Smooth muscle cell (in vitro differentiated cells): ENCODE data around the gene PPP1R16B. TPM values are rescaled to one million over a fixed set of nuclear protein-coding genes. Genes with fewer than 3 reads are reported as not detected.

Experiments
- DNase-seq: peaks from one replicate; lab custom pipeline; 2025; ENCODE audit not compliant: unreplicated experiment; lab: John Stamatoyannopoulos, UW
- H2AFZ ChIP-seq: fragments of 200-600 bp; sonication (generic); 2 replicates; pipeline ENCODE4 v1.6.0; 2016; ENCODE audit warnings: antibody characterized with exemption, low read depth, mild to moderate bottlenecking
- H3F3A ChIP-seq: fragments of 200-600 bp; sonication (generic); 2 replicates; pipeline ENCODE4 v1.6.0; 2017; ENCODE audit warnings: antibody characterized with exemption, low read depth
- H3K27ac ChIP-seq: fragments of 200-600 bp; sonication (generic); 2 replicates; pipeline ENCODE4 v1.5.1; 2016; ENCODE audit warnings: low read depth, mild to moderate bottlenecking
- H3K27me3 ChIP-seq: fragments of 200-600 bp; sonication (generic); 2 replicates; pipeline ENCODE4 v1.6.1; 2016; ENCODE audit warnings: low read depth, mild to moderate bottlenecking
- H3K36me3 ChIP-seq: fragments of 200-600 bp; sonication (generic); 2 replicates; pipeline ENCODE4 v1.5.1; 2016; ENCODE audit warnings: low read depth
- H3K4me1 ChIP-seq: fragments of 200-600 bp; sonication (generic); 2 replicates; pipeline ENCODE4 v1.5.1; 2016; ENCODE audit warnings: low read depth
- H3K4me2 ChIP-seq: fragments of 200-600 bp; sonication (generic); 2 replicates; pipeline ENCODE4 v1.6.0; 2016; ENCODE audit warnings: mild to moderate bottlenecking
- H3K4me3 ChIP-seq: fragments of 200-600 bp; sonication (generic); 2 replicates; pipeline ENCODE4 v1.5.1; 2016; ENCODE audit warnings: mild to moderate bottlenecking
- H3K79me2 ChIP-seq: fragments of 200-600 bp; sonication (generic); 2 replicates; pipeline ENCODE4 v1.6.0; 2016; ENCODE audit warnings: low read depth, mild to moderate bottlenecking
- H3K9ac ChIP-seq: fragments of 200-600 bp; sonication (generic); 2 replicates; pipeline ENCODE4 v1.6.0; 2016; ENCODE audit warnings: low read depth
- H3K9me3 ChIP-seq: fragments of 200-600 bp; sonication (generic); replicated peaks from 2 replicates; pipeline ENCODE4 v1.5.1; 2016; ENCODE audit warnings: low read depth
- H4K20me1 ChIP-seq: fragments of 200-600 bp; sonication (generic); 2 replicates; pipeline ENCODE4 v1.6.0; 2016; ENCODE audit warnings: low read depth
- WGBS: methylation state at CpG from one replicate; pipeline ENCODE4 v1.1.7; 2016; ENCODE audit warnings: low lambda C conversion rate; 5-methylcytosine and 5-hydroxymethylcytosine counted together
- polyA plus RNA-seq: library from polyadenylated mRNA; unstranded; fragments of >200 nt; fragmentation: Nextera tagmentation; extraction: Ambion mirVana; gene quantifications from 2 replicates; pipeline ENCODE4 v1.2.1, GENCODE V29; 2016
- total RNA-seq: library from RNA; depleted of rRNA; stranded (reverse); fragments of >200 nt; gene quantifications from 2 replicates; pipeline ENCODE4 v1.2.3, GENCODE V29; 2014
- TF ChIP-seq, protein P1 (sequence below): fragments of 200-600 bp; sonication (generic); IDR thresholded peaks from 2 replicates; pipeline ENCODE4 v1.5.1; 2017; ENCODE audit warnings: borderline replicate concordance, mild to moderate bottlenecking, antibody characterized with exemption; ENCODE audit not compliant: insufficient read depth, poor library complexity, severe bottlenecking

PPP1R16B gene
- total and polyA plus RNA-seq, 2 experiments from 2014 or later: not detected

DNA sequence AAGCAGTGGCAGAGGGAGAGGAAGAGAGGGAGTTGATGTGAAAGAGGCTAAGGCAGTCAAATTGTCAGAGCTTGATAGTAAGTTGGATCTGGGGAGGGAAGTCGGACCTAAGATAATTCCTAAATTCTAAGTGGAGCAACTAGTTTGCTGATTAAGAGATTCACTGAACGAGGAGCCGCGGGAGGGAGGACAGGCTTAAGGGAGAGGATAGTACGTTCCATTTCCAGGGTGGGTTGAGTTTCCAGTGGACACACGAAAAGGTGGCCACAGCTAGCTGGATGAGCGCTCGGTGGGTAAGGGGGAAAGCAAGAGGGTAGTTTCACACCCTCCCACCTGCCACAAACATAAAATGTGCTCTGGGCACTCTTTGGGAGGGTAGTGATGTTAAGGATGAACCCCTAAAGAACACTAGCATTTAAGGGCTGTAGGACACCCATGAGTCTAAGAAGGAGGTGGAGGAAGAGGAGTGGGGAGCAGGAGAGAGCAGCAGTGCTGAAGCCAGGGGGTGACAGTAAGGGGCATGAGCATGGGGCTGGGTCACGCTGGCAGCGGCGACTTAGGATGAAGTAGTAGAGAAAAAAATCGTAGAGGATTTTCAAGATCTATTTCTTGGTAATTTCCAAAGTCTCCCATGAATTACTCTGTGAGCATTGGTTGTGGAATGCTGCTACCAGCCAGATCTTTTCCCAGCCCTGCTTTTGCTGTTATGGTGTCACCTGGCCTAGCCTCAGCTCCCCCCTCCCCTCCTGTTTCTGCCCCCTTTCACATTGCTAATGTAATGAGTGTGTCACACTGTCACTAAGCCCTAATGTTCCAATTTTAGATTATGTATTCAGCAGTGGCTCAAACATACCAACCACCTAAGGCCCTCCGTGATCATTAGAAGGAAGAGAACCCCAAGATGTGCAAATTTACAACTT lies 35.9 kb upstream of the PPP1R16B start:
- no peak overlapping the region for H2AFZ ChIP-seq
- no peak overlapping the region for H3K27ac ChIP-seq
- H3K36me3 ChIP-seq: peaks cover 12% of the 10 kb centered on the region
- no peak for DNase-seq
- H3K4me3 ChIP-seq: no peak overlapping the region
- H3K4me1 ChIP-seq: no peaks in the 10 kb centered on the region
- H3K27me3 ChIP-seq: no peaks in the 10 kb centered on the region
- no peak overlapping the region for H3K4me2 ChIP-seq
- no peak overlapping the region for H3K9ac ChIP-seq
- WGBS: 94% methylated on average over 13 of the region's 13 CpGs
- H4K20me1 ChIP-seq: no peaks in the 10 kb centered on the region
- H3K79me2 ChIP-seq: no peaks in the 10 kb centered on the region
- H3K9me3 ChIP-seq: no peaks in the 10 kb centered on the region
- TF ChIP-seq, protein P1, sequence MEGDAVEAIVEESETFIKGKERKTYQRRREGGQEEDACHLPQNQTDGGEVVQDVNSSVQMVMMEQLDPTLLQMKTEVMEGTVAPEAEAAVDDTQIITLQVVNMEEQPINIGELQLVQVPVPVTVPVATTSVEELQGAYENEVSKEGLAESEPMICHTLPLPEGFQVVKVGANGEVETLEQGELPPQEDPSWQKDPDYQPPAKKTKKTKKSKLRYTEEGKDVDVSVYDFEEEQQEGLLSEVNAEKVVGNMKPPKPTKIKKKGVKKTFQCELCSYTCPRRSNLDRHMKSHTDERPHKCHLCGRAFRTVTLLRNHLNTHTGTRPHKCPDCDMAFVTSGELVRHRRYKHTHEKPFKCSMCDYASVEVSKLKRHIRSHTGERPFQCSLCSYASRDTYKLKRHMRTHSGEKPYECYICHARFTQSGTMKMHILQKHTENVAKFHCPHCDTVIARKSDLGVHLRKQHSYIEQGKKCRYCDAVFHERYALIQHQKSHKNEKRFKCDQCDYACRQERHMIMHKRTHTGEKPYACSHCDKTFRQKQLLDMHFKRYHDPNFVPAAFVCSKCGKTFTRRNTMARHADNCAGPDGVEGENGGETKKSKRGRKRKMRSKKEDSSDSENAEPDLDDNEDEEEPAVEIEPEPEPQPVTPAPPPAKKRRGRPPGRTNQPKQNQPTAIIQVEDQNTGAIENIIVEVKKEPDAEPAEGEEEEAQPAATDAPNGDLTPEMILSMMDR: no peak
- H3F3A ChIP-seq: peaks cover under 1% of the 10 kb centered on the region

DNA sequence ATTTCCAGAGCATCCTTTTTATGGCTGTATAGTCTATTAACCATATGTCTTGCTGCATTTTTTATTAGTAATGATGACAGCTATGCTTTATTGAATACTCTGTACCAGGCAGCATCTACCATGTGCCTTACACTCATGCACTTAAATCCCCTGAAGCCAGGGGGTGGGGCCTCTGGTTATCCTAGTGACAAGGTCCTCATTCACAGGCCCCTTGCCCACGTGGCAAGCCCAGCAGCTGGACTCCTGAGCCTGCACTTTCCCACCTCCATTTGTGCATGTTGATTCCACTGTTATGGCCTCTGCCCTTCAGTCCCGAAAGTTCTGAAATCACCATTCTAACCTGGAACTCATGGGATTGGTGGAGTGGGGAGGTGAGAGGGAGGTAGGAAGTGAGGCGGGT lies 35.0 kb upstream of the PPP1R16B start:
- TF ChIP-seq, protein P1: no peak
- Histone ChIP-seq H3K79me2 (no peaks in the 10 kb centered on the region), H3K9me3 (no peaks in the 10 kb centered on the region), H3K4me2 (no peak overlapping the region), H3K4me1 (no peaks in the 10 kb centered on the region), H3K27ac (no peak overlapping the region), H4K20me1 (no peaks in the 10 kb centered on the region), H2AFZ (no peak overlapping the region), H3F3A (no peaks in the 10 kb centered on the region), H3K36me3 (peaks cover 12% of the 10 kb centered on the region), H3K9ac (no peak overlapping the region), H3K27me3 (no peaks in the 10 kb centered on the region), H3K4me3 (no peak overlapping the region)
- WGBS: 74% methylated on average over 3 of the region's 3 CpGs
- no peak for DNase-seq

DNA sequence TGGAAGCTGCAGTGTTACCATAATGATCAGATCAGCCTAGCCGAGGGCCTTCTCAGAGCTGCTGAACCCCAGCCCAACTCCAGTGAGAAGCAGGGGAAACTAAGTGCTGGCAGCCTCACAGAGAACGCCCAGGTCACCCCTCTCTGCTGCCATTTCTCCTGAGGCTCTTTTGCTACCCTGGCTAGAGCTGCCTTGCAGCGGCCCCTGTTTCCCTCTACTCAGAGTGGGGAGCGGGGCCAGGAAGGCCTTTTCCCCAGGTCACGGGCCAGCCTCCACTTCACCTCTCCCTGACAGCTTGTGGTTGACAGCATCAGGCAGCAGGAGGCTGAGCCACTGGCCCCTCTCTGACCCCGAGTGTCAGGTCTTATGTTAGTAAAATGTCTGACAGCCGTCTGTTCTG lies 34.5 kb upstream of the PPP1R16B start:
- Histone ChIP-seq H3K4me3 (no peak overlapping the region), H3F3A (no peaks in the 10 kb centered on the region), H4K20me1 (no peaks in the 10 kb centered on the region), H3K27me3 (no peaks in the 10 kb centered on the region), H3K27ac (no peak overlapping the region), H3K4me1 (no peaks in the 10 kb centered on the region), H2AFZ (no peak overlapping the region), H3K36me3 (peaks cover 12% of the 10 kb centered on the region), H3K4me2 (no peak overlapping the region), H3K9me3 (no peaks in the 10 kb centered on the region), H3K9ac (no peak overlapping the region), H3K79me2 (no peaks in the 10 kb centered on the region)
- no peak for DNase-seq
- TF ChIP-seq, protein P1: no peak
- 87% methylated on average over 7 of the region's 7 CpGs for WGBS
